Breast epithelium (tissue), 4 donors: Measurements from ENCODE around the gene KCTD1. TPM values are rescaled to one million over a fixed set of nuclear protein-coding genes. Genes with fewer than 3 reads are reported as not detected.

ENCODE experiments used
- DNase-seq, 2 donors: peaks; one replicate each; pipeline ENCODE4 v3.0.0-alpha.2; 2019; ENCODE audit warnings: low spot score in 2 of 2
- H3K27ac ChIP-seq, 2 donors: fragments of 200-600 bp; sonication (generic) in 1 of 2; one replicate each; pipeline ENCODE4 v1.5.1; 2016 to 2019; ENCODE audit warnings: mild to moderate bottlenecking in 1 of 2
- H3K27me3 ChIP-seq, 2 donors: fragments of 200-600 bp; sonication (generic) in 1 of 2; one replicate each; pipeline versions ENCODE4 v1.5.1 to v1.6.0; 2017 to 2019; ENCODE audit warnings: control low read depth in 1 of 2, mild to moderate bottlenecking in 1 of 2
- H3K36me3 ChIP-seq: fragments of 200-600 bp; one replicate; pipeline ENCODE4 v1.5.1; 2019
- H3K4me1 ChIP-seq, 2 donors: fragments of 200-600 bp; sonication (generic); one replicate each; pipeline ENCODE4 v1.5.1; 2016 to 2019; ENCODE audit warnings: control low read depth in 1 of 2
- H3K4me3 ChIP-seq, 3 donors: fragments of 200-600 bp; sonication (generic); 1 replicate in 2 of 3; 2 replicates in 1 of 3; pipeline ENCODE4 v1.5.1; 2016 to 2019; ENCODE audit warnings: mild to moderate bottlenecking in 3 of 3, moderate library complexity in 2 of 3
- H3K9me3 ChIP-seq, 2 donors: fragments of 200-600 bp; sonication (generic) in 1 of 2; one replicate each; pipeline ENCODE4 v1.5.1; 2016 to 2019; ENCODE audit warnings: control low read depth in 1 of 2
- POLR2A ChIP-seq: fragments of 450-650 bp; IDR thresholded peaks from one replicate; pipeline ENCODE4 v1.6.1; 2016; ENCODE audit warnings: antibody characterized with exemption, mild to moderate bottlenecking, moderate library complexity
- POLR2AphosphoS5 ChIP-seq, 3 donors: sonication (generic); formaldehyde crosslinking; IDR thresholded peaks; one replicate each; pipeline ENCODE4 v1.6.1; 2017; ENCODE audit warnings: antibody characterized with exemption in 3 of 3
- intact Hi-C: fragments of 100-400 bp; cut with DNase I; formaldehyde crosslinking; loops from one replicate; pipeline ENCODE4 v1.15.1; 2023; ENCODE audit warnings: low total_unique reads
- total RNA-seq, 3 donors: library from RNA; depleted of rRNA; stranded (reverse); fragments of >200 nt; gene quantifications; one replicate each; pipeline ENCODE4 v1.1.0, GENCODE V29; 2016
- TF ChIP-seq, protein P1 (sequence below), 3 donors: fragments of 450-650 bp; IDR thresholded peaks; one replicate each; pipeline ENCODE4 v1.5.1; 2016 to 2017; ENCODE audit warnings: antibody characterized with exemption in 3 of 3, mild to moderate bottlenecking in 3 of 3, moderate library complexity in 3 of 3

KCTD1 gene
- total RNA-seq, 3 donors from 2014 or later = 5.6 to 47.3 (median 41.6) TPM

DNA sequence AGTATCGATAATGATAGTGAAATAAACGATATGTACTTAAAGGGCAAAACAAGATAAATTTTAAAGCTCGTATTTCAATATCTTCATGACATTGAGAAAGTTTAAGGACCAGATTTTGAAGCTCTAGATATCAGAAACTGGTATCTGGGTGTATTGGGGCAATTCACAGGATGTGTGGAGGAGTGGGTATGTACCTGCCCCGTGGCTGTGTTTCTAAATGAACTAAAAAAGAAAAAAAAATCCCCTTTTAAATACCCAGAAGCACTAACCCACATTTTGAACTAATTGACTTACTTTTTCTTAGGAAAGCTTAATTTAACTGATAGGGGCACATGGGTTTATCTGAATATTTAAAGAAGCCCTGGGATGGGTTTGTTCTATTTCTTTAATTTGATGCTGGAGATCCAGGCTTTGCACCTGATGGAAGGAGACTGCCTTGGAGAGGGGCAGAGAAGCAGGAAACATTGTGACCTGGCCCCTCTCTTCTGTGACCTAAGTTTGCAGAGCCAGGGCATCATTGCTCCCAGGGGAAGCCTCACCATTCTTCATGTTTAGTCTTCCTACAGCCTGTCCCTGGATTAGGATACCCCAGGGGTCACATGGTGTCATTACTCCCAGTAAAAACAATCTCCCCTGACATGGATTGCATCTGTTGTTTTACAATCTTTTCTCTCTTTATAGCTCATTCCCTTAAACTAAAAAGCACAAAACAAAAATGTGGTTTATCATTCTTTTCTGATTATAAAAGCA is 7.6 kb upstream of the KCTD1 start:
- Histone ChIP-seq H3K27ac (peak overlapping the region; percentile 45 to 58), H3K27me3 (no peaks in the 10 kb centered on the region), H3K4me3 (no peak overlapping the region), H3K9me3 (no peaks in the 10 kb centered on the region), H3K4me1 (peaks cover 0 to 4% of the 10 kb centered on the region in 2 donors), H3K36me3 (no peaks in the 10 kb centered on the region)
- DNase-seq = no peak
- TF ChIP-seq, protein P1, sequence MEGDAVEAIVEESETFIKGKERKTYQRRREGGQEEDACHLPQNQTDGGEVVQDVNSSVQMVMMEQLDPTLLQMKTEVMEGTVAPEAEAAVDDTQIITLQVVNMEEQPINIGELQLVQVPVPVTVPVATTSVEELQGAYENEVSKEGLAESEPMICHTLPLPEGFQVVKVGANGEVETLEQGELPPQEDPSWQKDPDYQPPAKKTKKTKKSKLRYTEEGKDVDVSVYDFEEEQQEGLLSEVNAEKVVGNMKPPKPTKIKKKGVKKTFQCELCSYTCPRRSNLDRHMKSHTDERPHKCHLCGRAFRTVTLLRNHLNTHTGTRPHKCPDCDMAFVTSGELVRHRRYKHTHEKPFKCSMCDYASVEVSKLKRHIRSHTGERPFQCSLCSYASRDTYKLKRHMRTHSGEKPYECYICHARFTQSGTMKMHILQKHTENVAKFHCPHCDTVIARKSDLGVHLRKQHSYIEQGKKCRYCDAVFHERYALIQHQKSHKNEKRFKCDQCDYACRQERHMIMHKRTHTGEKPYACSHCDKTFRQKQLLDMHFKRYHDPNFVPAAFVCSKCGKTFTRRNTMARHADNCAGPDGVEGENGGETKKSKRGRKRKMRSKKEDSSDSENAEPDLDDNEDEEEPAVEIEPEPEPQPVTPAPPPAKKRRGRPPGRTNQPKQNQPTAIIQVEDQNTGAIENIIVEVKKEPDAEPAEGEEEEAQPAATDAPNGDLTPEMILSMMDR (IDR thresholded peaks at IDR 0.05) = no peak
- TF ChIP-seq POLR2AphosphoS5 (IDR thresholded peaks at IDR 0.05) (no peak), POLR2A (no peak)
- intact Hi-C loops = loop anchor here (2.0 kb wide), 1 partner anchor 33 kb away; no protein-coding TSS in a partner anchor

DNA sequence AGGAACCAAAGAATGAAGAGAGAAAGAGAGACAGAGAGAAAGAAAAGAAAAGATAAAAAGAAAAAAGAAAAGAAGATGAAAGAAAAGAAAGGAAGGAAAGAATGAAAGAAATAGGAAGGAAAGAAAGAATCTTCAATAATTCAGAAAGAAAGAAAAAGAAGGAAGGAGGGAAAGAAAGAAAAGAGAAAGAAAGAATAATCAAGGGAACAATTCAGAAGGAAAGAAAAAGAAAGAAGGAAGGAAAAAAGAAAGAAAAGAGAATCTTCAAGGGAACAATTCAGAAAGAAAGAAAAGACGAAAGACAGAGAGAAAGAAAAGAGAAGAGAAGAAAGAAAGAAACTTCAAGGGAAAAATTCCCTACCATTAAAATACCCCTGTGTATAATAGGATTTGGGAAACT is 5.6 kb upstream of the KCTD1 start:
- no peak overlapping the region for H3K27ac ChIP-seq
- peaks cover 0 to 7% of the 10 kb centered on the region in 2 donors for H3K4me1 ChIP-seq
- intact Hi-C loops = no loop called here
- no peaks in the 10 kb centered on the region for H3K9me3 ChIP-seq
- H3K36me3 ChIP-seq = no peaks in the 10 kb centered on the region
- DNase-seq = no peak
- no peaks in the 10 kb centered on the region for H3K27me3 ChIP-seq
- H3K4me3 ChIP-seq = no peak overlapping the region
- TF ChIP-seq, protein P1 (IDR thresholded peaks at IDR 0.05) = no peak
- TF ChIP-seq POLR2A = no peak
- no peak for TF ChIP-seq POLR2AphosphoS5 (IDR thresholded peaks at IDR 0.05)

DNA sequence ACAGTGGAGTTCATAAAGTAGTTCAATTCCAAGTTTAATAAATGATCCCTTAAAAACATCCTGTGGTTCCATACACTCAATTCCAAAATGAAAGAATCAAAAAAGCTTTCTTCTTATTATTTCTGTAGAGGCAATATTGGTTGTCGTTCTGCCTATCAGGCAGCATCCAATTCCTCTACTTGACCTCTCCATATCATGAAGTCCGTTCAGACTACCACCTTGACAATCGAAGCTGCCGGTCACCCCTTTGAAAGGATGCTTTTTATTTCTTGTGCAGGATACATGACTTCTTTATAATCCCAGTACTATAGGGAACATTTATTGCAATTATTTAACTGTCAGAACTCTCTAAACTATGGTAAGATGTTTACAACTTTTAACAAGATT is 3.3 kb upstream of the KCTD1 start:
- TF ChIP-seq POLR2A = no peak
- TF ChIP-seq, protein P1 (IDR thresholded peaks at IDR 0.05) = no peak
- TF ChIP-seq POLR2AphosphoS5 (IDR thresholded peaks at IDR 0.05) = no peak
- intact Hi-C loops = no loop called here
- Histone ChIP-seq H3K4me3 (no peak overlapping the region), H3K4me1 (peaks cover 0 to 7% of the 10 kb centered on the region in 2 donors), H3K27ac (peak overlapping the region in 1 of 2 donors; percentile 91), H3K27me3 (no peaks in the 10 kb centered on the region), H3K9me3 (no peaks in the 10 kb centered on the region), H3K36me3 (no peaks in the 10 kb centered on the region)
- DNase-seq = no peak

DNA sequence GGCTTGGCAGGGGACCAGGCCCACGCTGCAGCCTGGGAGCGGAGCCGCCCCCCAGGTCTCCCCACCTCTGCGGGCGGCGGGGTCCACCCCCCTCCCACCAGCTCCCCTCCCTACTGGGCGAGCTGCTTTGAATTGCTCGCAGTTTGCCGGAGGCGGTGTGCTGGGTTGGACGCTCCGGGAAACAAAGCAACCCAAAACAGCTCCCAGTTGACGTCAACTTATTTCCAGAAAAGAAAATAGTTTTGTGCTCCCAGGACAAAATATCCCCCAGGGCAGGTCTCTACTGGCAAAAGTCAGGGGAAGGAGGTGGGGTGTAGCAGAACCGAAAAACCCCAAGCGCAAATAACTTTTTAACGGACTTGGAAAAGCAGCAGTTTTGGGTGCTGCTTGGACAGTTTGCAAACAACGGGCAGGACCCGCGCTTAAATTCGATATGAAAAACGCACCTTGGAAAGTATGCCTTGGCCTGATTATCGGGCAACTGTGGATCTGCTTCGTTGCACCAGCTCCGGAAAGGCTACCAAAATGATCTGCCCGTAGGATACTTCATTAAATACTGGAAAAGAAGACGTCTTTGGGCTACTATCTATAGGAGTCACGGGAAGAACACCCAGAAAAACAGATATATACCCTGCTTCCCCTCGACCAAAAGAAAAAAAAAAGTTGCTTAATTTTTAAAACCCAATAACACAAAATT is 2.8 kb upstream of the KCTD1 start:
- DNase-seq = peak in 1 of 2 donors; percentile 39
- Histone ChIP-seq H3K36me3 (no peaks in the 10 kb centered on the region), H3K4me3 (peak overlapping the region; percentile 64 to 96 (median 79)), H3K27ac (peak overlapping the region; percentile 91 to 97), H3K4me1 (peaks cover under 1 to 7% of the 10 kb centered on the region in 2 donors), H3K27me3 (no peaks in the 10 kb centered on the region), H3K9me3 (no peaks in the 10 kb centered on the region)
- no peak for TF ChIP-seq POLR2A
- TF ChIP-seq, protein P1 (IDR thresholded peaks at IDR 0.05) = no peak
- TF ChIP-seq POLR2AphosphoS5 (IDR thresholded peaks at IDR 0.05) = no peak
- intact Hi-C loops = no loop called here
